Left cardiac atrium (tissue), 4 donors: ENCODE measurements around the gene CLRN2. TPM values are rescaled to one million over a fixed set of nuclear protein-coding genes. Genes with fewer than 3 reads are reported as not detected.
"Not testable (repeated sequence)": the region's sequence is repeated elsewhere in the genome, so short reads cannot be mapped to it uniquely, and the experiment has no call there.

Experiments
- ATAC-seq, 2 donors: fragments of 200-7000 bp; cut with Tn5 transposase; one replicate each; pipeline ENCODE4 v1.9.1; 2020; ENCODE audit warnings: mild to moderate bottlenecking in 2 of 2, moderate library complexity in 2 of 2
- DNase-seq: peaks from one replicate; pipeline ENCODE4 v3.0.0-alpha.2; 2020
- intact Hi-C, 2 donors: fragments of 100-400 bp; cut with DNase I; formaldehyde crosslinking; loops; one replicate each; pipeline versions ENCODE4 v1.14.1 to v1.15.1; 2022 to 2023
- total RNA-seq, 2 donors: library from RNA; stranded (reverse); fragmentation: NEBNext Ultra II Directional; extraction: Animal tissue kit (Norgen Biotek cat#: 25700); gene quantifications; one replicate each; pipeline ENCODE4 v1.2.1, GENCODE V29; 2021
- donor health status: DM: no; HTN: yes; CAD: no.
- donor health status: DM: no; HTN: yes; CAD: no; lungs with severe emphysema.
- donor health status: DM: yes; HTN: yes; CAD: no.
- donor health status: Dilated cardiomyopathy.

CLRN2 gene
- total RNA-seq, 2 donors from 2014 or later, result not detected

DNA sequence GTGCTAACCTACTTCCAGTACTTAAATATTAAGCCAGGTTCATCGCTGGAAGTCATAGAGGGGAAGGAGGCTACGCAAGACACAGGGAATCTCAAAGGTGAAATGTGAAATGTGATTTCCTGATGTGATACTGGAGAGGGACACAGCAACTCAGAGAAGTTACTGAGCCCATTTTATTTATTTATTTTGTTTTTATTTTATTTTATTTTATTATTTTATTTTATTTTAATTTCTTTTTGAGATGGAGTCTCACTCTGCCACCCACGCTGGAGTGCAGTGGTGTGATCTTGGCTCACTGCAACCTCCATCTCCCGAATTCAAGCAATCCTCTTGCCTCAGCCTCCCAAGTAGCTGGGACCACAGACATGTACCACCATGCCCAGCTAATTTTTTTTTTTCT lies 19.7 kb downstream of the CLRN2 start:
- intact Hi-C loops, result no loop called here
- no peak for ATAC-seq

DNA sequence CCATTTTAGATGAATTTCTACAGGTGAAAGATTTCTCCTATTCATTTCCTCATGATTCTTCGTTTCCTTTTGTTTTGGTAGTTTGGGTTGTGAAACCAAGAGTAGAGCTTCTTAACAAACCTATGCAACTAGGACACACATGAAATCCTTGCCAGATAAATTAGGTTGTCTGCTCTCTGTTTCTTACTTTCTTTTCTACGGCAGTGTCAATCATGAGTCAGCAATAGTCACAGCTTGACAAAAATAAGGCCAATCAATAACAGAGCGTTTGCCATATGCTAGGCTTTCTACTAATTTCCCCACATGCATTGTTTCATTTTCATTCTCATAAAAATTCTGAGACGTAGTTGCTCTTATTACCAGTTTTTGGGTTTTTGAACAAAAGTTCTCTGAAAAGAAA lies 20.3 kb downstream of the CLRN2 start:
- ATAC-seq, result no peak
- intact Hi-C loops, result no loop called here
- DNase-seq, result no peak

More for the DNA sequence above, 19.7 kb downstream of the CLRN2 start:
- no peak for DNase-seq

DNA sequence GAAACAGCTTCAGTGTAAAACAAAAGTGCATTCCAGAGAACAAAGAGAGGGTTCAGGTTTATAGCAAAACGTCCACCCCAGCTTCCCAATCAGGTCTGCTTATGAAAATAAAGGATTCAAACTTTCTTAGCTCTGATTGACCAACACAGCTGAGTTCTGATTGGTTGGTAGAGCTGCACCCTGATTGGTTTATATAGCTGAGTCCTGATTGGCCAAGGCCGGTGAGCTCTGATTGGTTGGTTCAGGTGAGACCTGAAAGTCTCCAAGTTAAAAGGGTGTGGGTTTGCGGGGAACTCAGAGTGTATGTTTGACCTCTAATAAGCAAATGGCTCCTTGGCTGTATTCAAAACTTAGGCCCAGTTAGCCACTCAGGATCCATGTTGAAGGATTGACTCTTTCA lies 20.9 kb downstream of the CLRN2 start:
- no peak for DNase-seq
- intact Hi-C loops, result no loop called here
- no peak for ATAC-seq

DNA sequence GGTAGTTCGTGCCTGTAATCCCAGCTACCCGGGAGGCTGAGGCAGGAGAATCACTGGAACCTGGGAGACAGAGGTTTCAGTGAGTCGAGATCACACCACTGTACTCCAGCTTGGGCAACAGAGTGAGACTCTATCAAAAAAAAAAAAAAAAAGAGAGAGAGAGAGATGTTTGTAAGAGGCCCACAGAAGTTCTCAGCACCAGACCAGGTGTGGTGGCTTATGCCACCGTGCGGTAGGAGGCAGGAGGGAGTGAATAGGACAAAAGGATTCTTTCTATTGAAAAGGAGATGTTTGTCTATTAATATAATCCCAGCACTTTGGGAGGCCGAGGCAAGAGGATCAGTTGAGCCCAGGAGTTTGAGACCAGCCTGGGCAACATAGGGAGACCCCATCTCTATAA lies 22.1 kb downstream of the CLRN2 start:
- ATAC-seq, intact Hi-C loops, DNase-seq: not testable (repeated sequence)

DNA sequence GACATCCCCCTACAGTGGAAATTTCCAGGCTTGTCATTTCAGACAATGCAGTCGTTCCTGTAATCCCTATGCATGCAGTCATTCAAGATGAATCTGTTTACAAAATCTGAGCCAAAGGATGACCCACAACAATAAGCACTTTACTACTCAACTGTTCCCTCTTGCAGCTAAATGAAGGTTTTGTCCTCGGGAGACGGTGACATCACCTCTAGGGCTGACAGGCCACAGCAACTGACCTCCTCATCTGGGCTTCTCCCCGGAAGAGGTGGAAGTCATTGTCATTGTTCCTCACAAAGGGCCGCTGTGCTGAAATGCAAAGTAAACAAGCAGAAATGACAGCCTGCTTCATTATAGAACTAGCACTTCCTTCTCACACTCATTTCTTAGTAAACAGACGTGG lies 29.2 kb downstream of the CLRN2 start:
- ATAC-seq (no peak), DNase-seq (no peak)
- intact Hi-C loops, result no loop called here

DNA sequence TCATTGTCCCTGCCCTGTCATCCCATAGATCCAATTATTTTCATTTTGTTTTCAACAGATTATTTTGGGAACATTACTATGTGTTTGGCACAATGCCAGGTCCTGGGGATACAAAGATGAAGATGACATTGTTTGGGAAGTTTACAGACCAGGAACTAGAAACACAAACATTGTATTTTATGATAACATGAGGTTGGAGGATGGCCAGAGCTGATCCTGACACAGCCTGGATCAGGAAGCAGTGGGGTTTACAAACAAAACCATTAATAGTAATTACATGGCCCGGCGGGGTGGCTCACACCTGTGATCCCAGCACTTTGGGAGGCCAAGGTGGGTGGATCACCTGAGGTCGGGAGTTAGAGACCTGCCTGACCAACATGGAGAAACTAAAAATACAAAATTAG lies 29.9 kb downstream of the CLRN2 start:
- intact Hi-C loops, result no loop called here
- DNase-seq, result no peak
- ATAC-seq, result no peak

DNA sequence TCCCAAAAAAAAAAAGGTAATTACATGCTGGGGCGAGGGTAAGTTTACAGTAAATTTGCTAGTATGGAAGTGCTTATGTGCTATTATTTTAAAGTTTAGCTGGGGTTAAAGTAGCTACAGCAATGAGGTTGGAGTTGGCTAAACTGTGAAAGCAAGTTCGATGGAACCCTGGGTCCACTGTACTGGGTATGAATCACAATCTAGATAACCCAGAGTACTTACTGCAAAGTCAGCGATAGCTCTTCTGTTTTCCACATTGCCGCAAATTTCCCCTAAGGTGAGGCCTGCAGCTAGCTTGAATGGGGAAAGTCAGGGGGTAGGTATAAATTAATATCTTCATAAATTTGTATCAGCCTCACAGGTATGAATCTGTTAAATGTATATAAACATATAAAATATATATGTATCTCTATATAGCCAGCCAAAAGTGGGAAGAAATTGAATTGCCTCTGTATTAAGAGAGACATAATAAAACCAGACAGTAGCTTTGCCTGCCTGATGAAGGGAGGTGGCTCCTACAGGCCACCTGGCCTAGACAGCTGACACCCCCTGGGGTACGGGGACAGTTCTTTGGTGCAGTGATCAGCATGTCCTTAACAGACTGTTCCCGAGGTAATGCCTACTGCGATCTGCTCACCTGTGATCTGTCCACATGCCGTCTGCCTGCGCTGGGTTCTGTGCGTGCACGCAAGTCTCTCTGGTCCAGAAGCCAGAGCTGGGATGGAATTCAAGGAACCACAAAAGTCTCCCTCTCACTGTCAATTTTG lies 30.6 kb downstream of the CLRN2 start:
- intact Hi-C loops, result no loop called here

DNA sequence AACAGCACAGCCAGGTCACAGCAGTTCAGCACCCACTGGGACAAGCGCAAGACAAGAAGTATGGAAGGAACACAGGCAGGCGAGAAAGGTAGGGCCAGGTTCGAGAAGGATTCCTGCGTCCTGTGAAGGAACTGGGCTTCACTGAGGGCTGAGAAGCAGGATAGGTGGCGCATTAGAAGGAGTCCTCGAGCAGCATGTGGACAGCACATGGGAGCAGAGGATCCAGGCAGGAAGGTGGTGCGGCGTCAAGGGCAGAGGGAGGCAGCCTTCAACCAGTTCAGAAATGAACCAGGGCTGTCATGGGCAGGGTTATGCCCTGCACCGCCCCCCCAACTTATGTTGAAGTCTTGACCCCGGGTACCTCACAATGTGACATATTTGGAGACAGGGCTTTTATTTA lies 31.3 kb downstream of the CLRN2 start:
- intact Hi-C loops, result no loop called here
- no peak for DNase-seq
- no peak for ATAC-seq

More for the DNA sequence above, 30.6 kb downstream of the CLRN2 start:
- DNase-seq (no peak), ATAC-seq (no peak)

DNA sequence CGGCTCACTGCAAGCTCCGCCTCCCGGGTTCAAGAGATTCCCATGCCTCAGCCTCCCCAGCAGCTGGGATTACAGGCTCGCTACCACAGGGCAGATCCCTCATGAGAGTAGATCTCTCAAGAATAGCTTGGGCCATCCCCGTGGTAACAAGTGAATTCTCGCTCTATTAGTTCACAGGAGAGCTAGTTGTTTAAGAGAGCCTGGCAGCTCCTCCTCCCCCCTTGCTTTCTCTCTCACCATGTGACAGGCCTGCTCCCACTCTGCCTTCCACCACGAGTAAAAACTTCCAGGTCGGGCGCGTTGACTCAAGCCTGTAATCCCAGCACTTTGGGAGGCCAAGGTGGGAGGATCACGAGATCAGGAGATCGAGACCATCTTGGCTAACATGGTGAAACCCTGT lies 31.7 kb downstream of the CLRN2 start:
- intact Hi-C loops, result no loop called here
- DNase-seq (no peak), ATAC-seq (no peak)

DNA sequence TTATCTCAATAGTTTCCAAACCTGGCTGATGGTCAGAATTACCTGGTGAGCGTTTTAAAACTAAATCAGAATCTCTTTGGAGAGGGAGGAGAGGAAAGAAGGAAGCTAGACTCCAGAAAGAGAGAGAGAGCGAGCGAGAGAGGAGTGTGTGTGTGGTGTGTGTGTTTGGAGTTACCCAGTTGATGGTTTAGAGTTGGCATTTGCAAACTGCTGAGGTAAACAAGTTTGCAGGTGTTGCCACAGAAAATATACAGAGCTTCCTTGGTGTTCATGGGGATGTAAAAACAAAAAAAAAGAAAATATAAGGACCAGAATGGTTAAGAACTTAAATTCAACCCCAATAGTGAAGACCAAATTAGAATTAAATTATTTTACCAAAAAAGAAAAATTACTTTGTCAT lies 35.6 kb downstream of the CLRN2 start:
- intact Hi-C loops, result loop anchor here (5.0 to 10.0 kb wide), 4 partner anchors 87 to 1042 kb away; no protein-coding TSS in a partner anchor
- ATAC-seq (no peak), DNase-seq (no peak)

DNA sequence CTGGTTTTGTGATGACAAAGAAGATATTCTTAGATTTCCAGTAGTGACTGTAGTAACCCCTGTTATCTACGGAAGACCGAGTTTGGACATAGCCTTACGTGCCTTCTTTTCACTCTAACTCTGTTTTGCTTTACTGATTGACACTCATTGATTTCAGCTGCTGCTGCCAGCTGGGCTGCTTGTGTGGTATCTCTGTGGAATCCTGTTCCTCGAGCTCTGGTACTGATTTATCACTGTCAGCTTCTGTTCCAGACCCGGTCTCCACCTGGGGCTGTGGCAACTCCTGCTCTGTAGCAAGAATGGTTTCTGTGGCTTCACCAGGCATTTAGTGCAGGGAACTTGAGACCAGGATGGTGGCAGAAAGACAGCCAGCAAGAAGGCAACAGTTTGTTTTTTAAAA lies 37.5 kb downstream of the CLRN2 start:
- intact Hi-C loops, result loop anchor here (5.0 to 10.0 kb wide), 4 partner anchors 85 to 1040 kb away; no protein-coding TSS in a partner anchor
- ATAC-seq (no peak), DNase-seq (no peak)

DNA sequence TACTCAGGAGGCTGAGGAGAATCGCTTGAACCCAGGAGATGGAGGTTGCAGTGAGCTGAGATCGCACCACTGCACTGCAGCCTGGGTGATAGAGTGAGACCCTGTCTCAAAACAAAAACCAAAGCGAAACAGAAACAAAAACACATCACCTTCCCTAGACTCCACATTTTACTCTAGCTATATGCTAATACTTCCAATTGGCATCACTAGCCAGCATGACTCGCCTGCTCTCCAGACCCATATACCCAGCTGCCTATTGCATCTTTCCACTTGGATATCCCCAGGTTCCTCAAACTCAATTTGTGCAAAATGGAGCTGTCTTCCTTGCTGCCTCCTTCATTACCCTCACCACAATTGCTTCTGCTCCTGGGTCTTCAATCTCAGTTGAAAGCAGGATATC lies 39.6 kb downstream of the CLRN2 start:
- intact Hi-C loops, result loop anchor here (5.0 to 10.0 kb wide), 4 partner anchors 83 to 1038 kb away; no protein-coding TSS in a partner anchor
- no peak for DNase-seq
- no peak for ATAC-seq

DNA sequence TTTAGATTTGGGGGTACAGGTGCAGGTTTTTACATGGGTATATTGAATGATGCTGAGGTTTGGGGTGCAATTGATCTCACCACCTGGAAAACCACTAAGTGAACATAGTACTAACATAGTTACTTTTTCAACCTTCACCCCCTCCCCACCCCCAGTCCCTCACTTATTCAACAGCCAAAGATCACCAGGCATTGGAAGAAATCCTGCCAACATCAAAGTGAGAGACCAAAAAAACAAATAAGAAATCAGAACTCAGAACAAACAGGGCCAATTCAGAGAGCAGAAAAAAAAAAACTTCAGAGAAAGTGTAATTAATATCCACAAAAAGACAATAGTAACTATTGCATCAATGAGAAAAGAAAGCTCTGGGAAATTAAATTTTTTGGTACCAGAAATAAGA lies 41.5 kb downstream of the CLRN2 start:
- ATAC-seq (no peak), DNase-seq (no peak)
- intact Hi-C loops, result loop anchor here in 1 of 2 donors (10.0 kb wide), 1 partner anchor 1028 kb away; no protein-coding TSS in a partner anchor

DNA sequence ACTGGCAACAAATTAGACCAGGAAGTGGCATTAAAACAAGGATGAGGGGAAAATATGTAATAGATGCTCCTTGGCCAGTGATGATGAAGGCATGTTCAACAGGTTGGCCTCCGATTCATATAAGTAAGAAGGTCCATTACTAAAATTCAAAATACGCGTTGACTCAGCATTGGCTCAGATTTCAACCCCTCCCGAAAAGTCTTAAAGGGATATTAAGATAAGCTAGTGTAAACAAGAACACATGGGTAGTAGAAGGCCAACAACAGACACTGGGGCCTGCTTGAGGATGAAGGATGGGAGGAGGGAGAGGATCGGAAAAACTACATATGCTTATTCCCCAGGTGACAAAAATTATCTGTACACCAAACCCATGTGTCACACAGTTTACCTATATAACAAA lies 42.9 kb downstream of the CLRN2 start:
- no peak for ATAC-seq
- DNase-seq, result no peak
- intact Hi-C loops, result loop anchor here in 1 of 2 donors (10.0 kb wide), 1 partner anchor 1027 kb away; no protein-coding TSS in a partner anchor

DNA sequence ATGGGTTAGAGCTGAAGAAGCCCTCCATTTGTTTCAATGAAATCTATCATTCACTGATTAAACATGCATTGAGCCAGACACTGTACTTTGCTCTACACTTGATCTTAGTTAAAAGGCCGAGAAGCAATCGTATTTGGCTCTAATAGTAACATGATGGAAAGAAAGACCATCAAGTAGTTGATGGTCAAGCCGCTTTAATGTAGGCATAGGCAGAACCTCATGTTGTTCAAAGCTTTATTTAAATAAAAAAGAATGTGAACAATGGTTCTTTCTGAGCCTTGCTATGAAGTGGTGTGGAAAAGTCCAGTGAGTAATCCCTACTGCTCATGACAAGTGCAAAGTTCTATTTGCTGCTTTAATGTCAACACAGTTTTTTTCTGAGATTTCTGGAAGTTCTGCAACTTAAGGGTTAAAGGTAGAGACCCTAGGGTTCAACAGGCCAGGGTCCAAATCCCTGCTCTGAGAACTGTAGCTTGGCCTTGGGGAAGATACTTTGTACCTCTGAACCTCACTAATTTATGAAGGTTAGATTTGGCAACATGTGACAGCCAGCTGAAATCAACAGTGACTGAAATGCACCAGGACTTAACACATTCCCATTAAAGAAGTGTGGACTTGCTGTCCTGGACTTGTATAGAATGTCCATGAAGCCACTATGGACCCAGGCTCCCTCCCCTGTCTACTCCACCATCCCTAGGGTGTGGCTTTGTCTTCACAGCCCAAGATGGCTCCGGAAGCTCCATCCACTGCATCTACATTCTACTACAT lies 44.2 kb downstream of the CLRN2 start:
- no peak for ATAC-seq
- intact Hi-C loops, result loop anchor here in 1 of 2 donors (10.0 kb wide), 1 partner anchor 1026 kb away; no protein-coding TSS in a partner anchor
- no peak for DNase-seq

DNA sequence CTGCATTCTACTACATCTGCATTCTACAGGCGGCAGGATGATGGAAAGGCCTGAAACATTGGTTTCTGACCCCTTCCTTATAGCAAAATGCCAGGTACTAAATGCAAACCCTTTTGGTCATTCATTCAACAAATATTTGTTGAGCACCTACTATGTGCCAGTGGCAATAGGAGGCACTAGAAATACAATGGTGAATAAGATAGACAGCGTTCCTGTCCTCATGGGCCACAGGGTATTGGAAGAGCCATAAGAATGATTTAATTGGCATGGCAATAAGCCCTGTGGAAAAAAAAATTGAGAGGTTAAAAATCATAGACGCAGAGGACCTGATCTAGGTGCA lies 44.7 kb downstream of the CLRN2 start:
- no peak for DNase-seq
- no peak for ATAC-seq
- intact Hi-C loops, result loop anchor here in 1 of 2 donors (10.0 kb wide), 1 partner anchor 1025 kb away; no protein-coding TSS in a partner anchor

DNA sequence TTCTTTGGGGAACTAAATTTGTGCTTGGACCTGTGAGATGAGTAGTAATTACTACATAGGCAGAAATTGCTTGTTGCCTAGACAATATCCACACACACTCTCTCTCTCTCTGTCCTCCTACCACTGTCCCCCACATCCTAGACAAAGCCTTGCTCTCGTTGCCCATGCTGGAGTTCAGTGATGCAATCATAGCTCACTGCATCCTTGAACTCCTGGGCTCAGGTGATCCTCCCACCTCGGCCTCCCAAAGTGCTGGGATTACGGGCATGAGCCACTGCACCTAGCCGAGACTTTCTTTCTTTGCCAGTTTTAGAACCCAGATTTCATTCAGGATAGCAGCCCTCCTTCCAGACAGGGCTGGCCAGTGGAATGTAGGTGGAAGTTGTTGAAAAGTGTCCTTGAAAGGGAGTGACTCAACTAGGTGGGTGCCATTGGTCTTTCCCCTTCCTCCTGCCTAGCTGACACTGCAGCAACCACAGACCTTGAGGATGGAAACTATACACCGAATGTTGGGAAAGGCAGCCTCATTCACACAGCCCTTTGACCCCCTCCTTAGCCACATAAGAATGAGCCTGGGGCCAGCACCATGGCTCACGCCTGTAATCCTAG lies 45.2 kb downstream of the CLRN2 start:
- intact Hi-C loops, result no loop called here
- DNase-seq, result no peak
- ATAC-seq, result no peak

DNA sequence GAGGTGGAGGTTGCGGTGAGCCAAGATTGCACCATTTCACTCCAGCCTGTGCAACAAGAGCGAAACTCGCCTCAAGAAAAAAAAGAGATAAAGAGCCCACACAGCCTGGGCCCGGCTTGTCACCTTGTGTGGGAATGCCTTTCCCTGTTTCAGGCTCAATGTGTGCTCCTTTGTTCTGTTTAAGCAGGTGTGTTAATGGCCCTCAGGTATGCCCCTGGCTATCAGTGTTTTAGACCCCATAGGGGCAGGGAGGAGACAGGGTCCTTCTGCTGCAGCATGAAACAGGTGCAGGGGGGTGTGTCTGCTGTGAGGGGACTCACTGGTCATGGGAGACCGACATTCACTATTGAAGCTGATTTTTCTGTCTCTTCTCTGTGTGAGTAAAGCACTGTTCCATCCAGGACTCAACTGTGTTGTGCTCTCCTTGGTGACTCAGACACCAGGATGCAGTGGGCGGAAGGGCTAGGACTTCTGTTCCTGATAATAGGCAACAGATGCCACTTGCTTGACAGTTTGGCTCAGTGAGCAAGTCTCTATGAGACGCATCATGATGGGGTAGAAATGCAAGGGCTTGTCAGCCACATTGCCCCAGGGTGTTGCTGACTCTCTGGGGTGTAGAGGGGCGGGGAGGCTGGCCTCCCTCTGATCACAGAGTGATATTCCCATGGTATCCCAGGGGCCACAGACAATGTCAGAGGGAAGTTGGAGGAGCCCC lies 46.4 kb downstream of the CLRN2 start:
- no peak for ATAC-seq
- intact Hi-C loops, result no loop called here

DNA sequence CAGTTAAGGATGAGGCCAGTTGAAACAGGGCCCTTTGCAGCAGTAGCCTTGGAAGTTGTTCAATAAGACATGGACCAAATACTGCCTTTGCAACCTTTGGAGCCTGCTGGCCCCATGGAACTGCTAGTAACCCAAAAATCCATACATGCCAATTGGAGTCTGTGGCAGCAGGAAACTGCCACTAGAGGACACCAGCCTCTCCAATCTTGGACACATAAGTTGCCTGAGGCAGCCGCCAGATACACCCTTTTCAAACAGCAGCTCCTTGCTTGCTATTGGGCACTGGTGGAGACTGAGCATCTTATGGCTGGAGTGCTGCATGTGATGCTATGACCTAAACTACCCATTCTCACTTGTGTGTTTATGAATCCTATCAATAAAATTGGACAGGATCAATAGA lies 47.2 kb downstream of the CLRN2 start:
- intact Hi-C loops, result no loop called here
- ATAC-seq (no peak), DNase-seq (no peak)

More for the DNA sequence above, 46.4 kb downstream of the CLRN2 start:
- DNase-seq, result no peak
